OCI-LY3 (cell line): ENCODE measurements around the gene PEX6.

Source experiments
- H2AFZ ChIP-seq: fragments of 200-600, 300-600 bp; shearing (Covaris generic); 2 replicates; pipeline ENCODE4 v1.6.0; 2014; ENCODE audit warnings: antibody characterized with exemption, low read depth, low read length
- H3K27ac ChIP-seq: fragments of 200-600, 300-600 bp; sonication (generic); 2 replicates; pipeline ENCODE4 v1.5.1; 2014; ENCODE audit warnings: mild to moderate bottlenecking, low read length, moderate library complexity, mixed read lengths
- H3K27me3 ChIP-seq: fragments of 200-600, 300-600 bp; sonication (generic); 2 replicates; pipeline ENCODE4 v1.6.1; 2014; ENCODE audit warnings: low read depth, low read length, mixed read lengths
- H3K36me3 ChIP-seq: fragments of 200-600, 300-600 bp; sonication (generic); replicated peaks from 2 replicates; pipeline ENCODE3; 2014; ENCODE audit warnings: low read depth, low read length, mixed read lengths
- H3K4me1 ChIP-seq: fragments of 300-600, 200-600 bp; sonication (generic); 2 replicates; pipeline ENCODE4 v1.6.1; 2014; ENCODE audit warnings: low read length, mixed read lengths
- H3K4me2 ChIP-seq: fragments of 200-600, 300-600 bp; sonication (generic); 2 replicates; pipeline ENCODE4 v1.6.1; 2014; ENCODE audit warnings: low read length, mixed read lengths
- H3K4me3 ChIP-seq: fragments of 300-600, 200-600 bp; sonication (generic); 2 replicates; pipeline ENCODE4 v1.5.1; 2014; ENCODE audit warnings: antibody characterized with exemption, mild to moderate bottlenecking, low read length, moderate library complexity
- H3K79me2 ChIP-seq: fragments of 300-600, 200-600 bp; shearing (Covaris generic); 2 replicates; pipeline ENCODE4 v1.6.1; 2014; ENCODE audit warnings: mild to moderate bottlenecking, low read length, mixed read lengths
- H3K9ac ChIP-seq: fragments of 300-600, 200-600 bp; shearing (Covaris generic); 2 replicates; pipeline ENCODE4 v1.6.0; 2014; ENCODE audit warnings: mild to moderate bottlenecking, low read length, moderate library complexity
- H3K9me3 ChIP-seq: fragments of 200-600, 300-600 bp; shearing (Covaris generic); 2 replicates; pipeline ENCODE4 v1.6.1; 2014; ENCODE audit warnings: low read length, mixed read lengths; ENCODE audit not compliant: insufficient read depth
- H4K20me1 ChIP-seq: fragments of 200-600, 300-600 bp; sonication (generic); 2 replicates; pipeline ENCODE4 v1.6.1; 2016; ENCODE audit warnings: low read length, mixed read lengths; ENCODE audit not compliant: insufficient read depth
- EZH2phosphoT487 ChIP-seq: fragments of 200-600 bp; shearing (Covaris generic); IDR thresholded peaks from 2 replicates; pipeline ENCODE4 v1.6.1; 2018; ENCODE audit warnings: antibody characterized with exemption, mixed run types, low read depth
- TF ChIP-seq, protein P1 (sequence below): fragments of 200-600, 300-600 bp; sonication (generic); IDR thresholded peaks from 2 replicates; pipeline ENCODE4 v1.5.1; 2014; ENCODE audit warnings: antibody characterized with exemption, low read length, low read depth

PEX6 gene

DNA sequence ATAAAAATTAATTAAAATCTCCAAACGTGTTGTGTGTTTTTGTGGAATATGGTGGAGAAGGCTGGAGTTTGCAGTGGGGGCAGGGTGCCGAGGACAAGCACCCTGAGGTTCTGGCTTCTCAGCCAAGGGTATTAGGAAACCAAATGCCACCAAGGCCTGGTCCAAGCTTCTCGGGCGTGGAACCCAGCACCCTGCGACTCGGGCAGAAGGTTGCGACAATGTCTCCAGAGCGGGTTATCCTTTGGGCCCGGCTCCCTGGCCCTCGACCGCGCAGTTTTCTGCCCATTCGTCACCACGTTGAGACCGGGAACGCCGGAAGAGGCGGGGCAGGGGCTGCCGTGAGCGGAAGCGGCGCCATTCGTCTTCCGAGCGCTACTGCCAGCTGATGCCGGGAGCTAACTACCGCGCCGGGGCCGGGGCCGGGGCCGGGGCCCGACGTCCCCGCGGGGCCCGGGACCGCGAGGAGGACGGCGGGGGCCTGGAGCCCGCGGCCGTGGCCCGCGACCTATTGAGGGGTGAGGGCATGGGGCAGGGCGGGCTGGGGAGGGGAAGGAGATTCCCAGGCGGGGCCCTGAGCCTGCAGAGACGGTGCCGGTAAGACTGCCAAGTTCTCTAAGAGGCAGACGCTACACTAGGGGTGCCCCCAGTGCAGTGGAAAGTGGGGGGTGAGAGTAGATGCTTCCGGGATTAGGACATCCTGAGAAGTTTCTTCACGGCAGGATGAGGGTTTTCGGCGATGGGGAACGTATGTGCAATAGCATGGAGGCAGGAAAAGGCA lies 42.5 kb upstream of the PEX6 start, which contains the start of gene RRP36:
Gene RRP36, plus strand, starts transcription at position 354 of the 778 bp plus-strand sequence. Its CDS starts 32 bp downstream, at position 386.
- Histone ChIP-seq H3K27ac (peak within 1 kb of the TSS; percentile 47), H3K27me3 (no peaks in the 10 kb centered on the region), H3K4me2 (peak within 1 kb of the TSS; percentile 78), H3K9ac (peak within 1 kb of the TSS; percentile 67), H3K36me3 (peaks cover 37% of the 10 kb centered on the region), H3K79me2 (peaks cover 31% of the 10 kb centered on the region), H2AFZ (peak within 1 kb of the TSS; percentile 30), H3K4me1 (peaks cover 17% of the 10 kb centered on the region), H3K9me3 (no peaks in the 10 kb centered on the region), H4K20me1 (no peaks in the 10 kb centered on the region), H3K4me3 (peak within 1 kb of the TSS; percentile 84)
- TF ChIP-seq EZH2phosphoT487: no peak
- TF ChIP-seq, protein P1, sequence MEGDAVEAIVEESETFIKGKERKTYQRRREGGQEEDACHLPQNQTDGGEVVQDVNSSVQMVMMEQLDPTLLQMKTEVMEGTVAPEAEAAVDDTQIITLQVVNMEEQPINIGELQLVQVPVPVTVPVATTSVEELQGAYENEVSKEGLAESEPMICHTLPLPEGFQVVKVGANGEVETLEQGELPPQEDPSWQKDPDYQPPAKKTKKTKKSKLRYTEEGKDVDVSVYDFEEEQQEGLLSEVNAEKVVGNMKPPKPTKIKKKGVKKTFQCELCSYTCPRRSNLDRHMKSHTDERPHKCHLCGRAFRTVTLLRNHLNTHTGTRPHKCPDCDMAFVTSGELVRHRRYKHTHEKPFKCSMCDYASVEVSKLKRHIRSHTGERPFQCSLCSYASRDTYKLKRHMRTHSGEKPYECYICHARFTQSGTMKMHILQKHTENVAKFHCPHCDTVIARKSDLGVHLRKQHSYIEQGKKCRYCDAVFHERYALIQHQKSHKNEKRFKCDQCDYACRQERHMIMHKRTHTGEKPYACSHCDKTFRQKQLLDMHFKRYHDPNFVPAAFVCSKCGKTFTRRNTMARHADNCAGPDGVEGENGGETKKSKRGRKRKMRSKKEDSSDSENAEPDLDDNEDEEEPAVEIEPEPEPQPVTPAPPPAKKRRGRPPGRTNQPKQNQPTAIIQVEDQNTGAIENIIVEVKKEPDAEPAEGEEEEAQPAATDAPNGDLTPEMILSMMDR: no peak

DNA sequence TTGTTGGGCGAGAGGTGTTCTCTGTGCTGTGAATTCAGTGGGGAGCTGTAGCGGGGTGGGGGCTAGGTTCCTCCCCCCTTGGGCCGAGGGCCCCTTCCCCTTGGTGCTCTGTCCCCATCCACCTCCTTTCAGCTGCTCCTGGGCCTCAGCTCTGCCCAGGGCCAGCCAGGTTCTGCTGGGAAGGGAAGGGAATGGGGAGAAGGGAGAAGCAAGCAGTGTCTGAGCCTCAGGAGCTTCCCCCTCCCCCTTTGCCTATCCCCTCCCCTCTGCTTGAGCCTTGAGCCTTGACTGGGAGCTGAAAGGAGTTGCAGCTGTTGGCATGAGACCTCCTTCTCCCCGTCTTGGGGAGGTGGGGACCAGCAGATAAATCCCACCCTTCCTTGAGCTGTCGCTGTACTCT lies 41.9 kb upstream of the PEX6 start:
- peaks cover 37% of the 10 kb centered on the region for H3K36me3 ChIP-seq
- H3K27me3 ChIP-seq: no peaks in the 10 kb centered on the region
- H3K4me2 ChIP-seq: peak overlapping the region; percentile 78
- peaks cover 36% of the 10 kb centered on the region for H3K79me2 ChIP-seq
- peaks cover 17% of the 10 kb centered on the region for H3K4me1 ChIP-seq
- peak overlapping the region; percentile 84 for H3K4me3 ChIP-seq
- no peaks in the 10 kb centered on the region for H3K9me3 ChIP-seq
- H3K27ac ChIP-seq: peak overlapping the region; percentile 47
- peak overlapping the region; percentile 67 for H3K9ac ChIP-seq
- H4K20me1 ChIP-seq: no peaks in the 10 kb centered on the region
- no peak overlapping the region for H2AFZ ChIP-seq
- TF ChIP-seq EZH2phosphoT487: no peak
- TF ChIP-seq, protein P1: no peak

DNA sequence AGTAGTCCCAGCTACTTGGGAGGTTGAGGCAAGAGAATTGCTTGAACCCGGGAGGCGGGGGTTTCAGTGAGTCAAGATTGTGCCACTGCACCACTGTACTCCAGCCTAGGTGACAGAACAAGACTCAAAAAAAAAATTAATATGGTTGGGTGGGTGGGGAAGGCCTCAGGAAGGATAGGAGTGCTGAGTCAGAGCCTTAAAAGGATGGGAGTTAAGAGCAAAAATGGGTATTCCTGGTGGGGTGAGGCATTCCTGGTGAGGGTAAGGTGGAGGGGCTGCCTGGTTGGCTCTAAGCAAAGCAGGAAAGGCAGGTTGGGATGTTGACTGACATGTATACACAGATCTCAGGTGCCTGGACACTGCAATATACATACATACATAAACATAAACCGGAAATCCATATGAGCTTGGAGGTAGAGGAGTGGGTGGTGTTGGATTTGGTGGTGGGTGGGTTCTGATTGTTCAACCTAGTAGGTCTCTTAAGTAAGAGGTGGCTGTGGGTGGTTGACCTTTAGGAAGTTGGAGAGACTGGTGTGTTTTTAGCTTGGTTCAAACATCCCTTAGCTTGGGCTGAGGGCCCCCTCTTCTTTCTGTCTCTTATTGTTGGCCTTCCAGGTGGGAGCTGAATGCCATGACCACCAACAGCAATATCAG lies 41.2 kb upstream of the PEX6 start:
- H3K27me3 ChIP-seq: no peaks in the 10 kb centered on the region
- no peak overlapping the region for H2AFZ ChIP-seq
- H4K20me1 ChIP-seq: no peaks in the 10 kb centered on the region
- H3K27ac ChIP-seq: no peak overlapping the region
- peaks cover 40% of the 10 kb centered on the region for H3K79me2 ChIP-seq
- H3K36me3 ChIP-seq: peaks cover 37% of the 10 kb centered on the region
- peaks cover 19% of the 10 kb centered on the region for H3K4me1 ChIP-seq
- H3K9me3 ChIP-seq: no peaks in the 10 kb centered on the region
- no peak for TF ChIP-seq EZH2phosphoT487
- TF ChIP-seq, protein P1: no peak
- H3K4me3 ChIP-seq: no peak overlapping the region
- H3K4me2 ChIP-seq: no peak overlapping the region; the same call in 1 of the 2 replicates
- no peak overlapping the region for H3K9ac ChIP-seq

- Histone ChIP-seq H4K20me1 (no peaks in the 10 kb centered on the region), H3K4me1 (peaks cover 19% of the 10 kb centered on the region), H2AFZ (no peak overlapping the region), H3K27ac (no peak overlapping the region), H3K9me3 (no peaks in the 10 kb centered on the region), H3K36me3 (peaks cover 27% of the 10 kb centered on the region), H3K27me3 (no peaks in the 10 kb centered on the region), H3K79me2 (peaks cover 45% of the 10 kb centered on the region), H3K4me2 (no peak overlapping the region), H3K4me3 (no peak overlapping the region), H3K9ac (no peak overlapping the region)
- no peak for TF ChIP-seq EZH2phosphoT487
- TF ChIP-seq, protein P1: no peak
These were observed 40.2 kb upstream of the PEX6 start for GRCh38 chr6:43019152-43019551.
